Mammary epithelial cell (primary cell): Measurements from ENCODE around the gene CALCA.

Experiments used
- EZH2 ChIP-seq: IDR thresholded peaks from 2 replicates; pipeline ENCODE4 v1.6.1; 2012; ENCODE audit warnings: low read length, inconsistent platforms, borderline replicate concordance
- TF ChIP-seq, protein P1 (sequence below), 2 donors: IDR thresholded peaks in 1 of 2; conservative IDR thresholded peaks in 1 of 2; 2 replicates each; pipeline ENCODE4 v1.5.1; 2011 to 2012; ENCODE audit warnings: inconsistent platforms in 2 of 2, low read length in 2 of 2, mild to moderate bottlenecking in 2 of 2, control low read depth in 1 of 2, low read depth in 1 of 2; ENCODE audit not compliant: insufficient read depth in 1 of 2; ENCODE audit errors: extremely low read depth in 1 of 2

- TF ChIP-seq, protein P1, sequence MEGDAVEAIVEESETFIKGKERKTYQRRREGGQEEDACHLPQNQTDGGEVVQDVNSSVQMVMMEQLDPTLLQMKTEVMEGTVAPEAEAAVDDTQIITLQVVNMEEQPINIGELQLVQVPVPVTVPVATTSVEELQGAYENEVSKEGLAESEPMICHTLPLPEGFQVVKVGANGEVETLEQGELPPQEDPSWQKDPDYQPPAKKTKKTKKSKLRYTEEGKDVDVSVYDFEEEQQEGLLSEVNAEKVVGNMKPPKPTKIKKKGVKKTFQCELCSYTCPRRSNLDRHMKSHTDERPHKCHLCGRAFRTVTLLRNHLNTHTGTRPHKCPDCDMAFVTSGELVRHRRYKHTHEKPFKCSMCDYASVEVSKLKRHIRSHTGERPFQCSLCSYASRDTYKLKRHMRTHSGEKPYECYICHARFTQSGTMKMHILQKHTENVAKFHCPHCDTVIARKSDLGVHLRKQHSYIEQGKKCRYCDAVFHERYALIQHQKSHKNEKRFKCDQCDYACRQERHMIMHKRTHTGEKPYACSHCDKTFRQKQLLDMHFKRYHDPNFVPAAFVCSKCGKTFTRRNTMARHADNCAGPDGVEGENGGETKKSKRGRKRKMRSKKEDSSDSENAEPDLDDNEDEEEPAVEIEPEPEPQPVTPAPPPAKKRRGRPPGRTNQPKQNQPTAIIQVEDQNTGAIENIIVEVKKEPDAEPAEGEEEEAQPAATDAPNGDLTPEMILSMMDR (conservative IDR thresholded peaks at IDR 0.05 in 1 of 2, IDR thresholded peaks at IDR 0.05 in 1 of 2; ENCODE audit: extremely low read depth in 1 of 2, insufficient read depth in 1 of 2, low read depth in 1 of 2, low read length in 2 of 2), result no peak
- TF ChIP-seq EZH2, result no peak
These were observed 17.6 kb downstream of the CALCA start for GRCh38 chr11:14954581-14954980.
